Natural killer cell (primary cell): ENCODE measurements around the gene UNG. TPM values are rescaled to one million over a fixed set of nuclear protein-coding genes. Genes with fewer than 3 reads are reported as not detected.

Experiments used
- ATAC-seq, 3 donors: fragments of 150-1000 bp in 2 of 3; fragments of 200-7000 bp in 1 of 3; cut with Tn5 transposase; 1 replicate in 1 of 3; 2 replicates in 2 of 3; pipeline ENCODE4 v1.10.0; 2021; ENCODE audit warnings: mild to moderate bottlenecking in 2 of 3, moderate library complexity in 2 of 3
- DNase-seq, 2 donors: peaks; one replicate each; pipeline versions ENCODE4 v3.0.0 to v3.0.0-alpha.2; 2013 to 2021; ENCODE audit warnings: mixed read lengths in 1 of 2
- H3K27ac ChIP-seq: one replicate; pipeline ENCODE4 v1.5.1; 2013; ENCODE audit warnings: mild to moderate bottlenecking, low read length
- H3K27me3 ChIP-seq: one replicate; pipeline ENCODE4 v1.6.1; 2013; ENCODE audit warnings: low read length; ENCODE audit not compliant: control insufficient read depth, insufficient read depth
- H3K36me3 ChIP-seq: one replicate; pipeline ENCODE4 v1.6.1; 2013; ENCODE audit warnings: low read length; ENCODE audit not compliant: control insufficient read depth, insufficient read depth
- H3K4me1 ChIP-seq: one replicate; pipeline ENCODE4 v1.6.1; 2013; ENCODE audit warnings: low read length; ENCODE audit not compliant: control insufficient read depth, insufficient read depth
- H3K4me3 ChIP-seq: one replicate; pipeline ENCODE4 v1.5.1; 2013; ENCODE audit warnings: low read length
- H3K9me3 ChIP-seq: one replicate; pipeline ENCODE4 v1.6.1; 2013; ENCODE audit warnings: low read length; ENCODE audit not compliant: control insufficient read depth, insufficient read depth
- H3K27ac Mint-ChIP-seq, 2 donors: one replicate each; pipeline ENCODE4 v1.8.0; 2022; ENCODE audit warnings: mild to moderate bottlenecking in 2 of 2, mixed read lengths in 2 of 2, moderate library complexity in 1 of 2
- H3K27me3 Mint-ChIP-seq, 2 donors: one replicate each; pipeline ENCODE4 v1.8.0; 2022; ENCODE audit warnings: low read depth in 2 of 2, mixed read lengths in 2 of 2
- H3K36me3 Mint-ChIP-seq: one replicate; pipeline ENCODE4 v1.8.0; 2022; ENCODE audit warnings: mixed read lengths
- H3K4me1 Mint-ChIP-seq, 2 donors: one replicate each; pipeline ENCODE4 v1.8.0; 2022; ENCODE audit warnings: mixed read lengths in 2 of 2
- H3K4me3 Mint-ChIP-seq: one replicate; pipeline ENCODE4 v1.8.0; 2022; ENCODE audit warnings: mild to moderate bottlenecking, moderate library complexity, mixed read lengths
- H3K9me3 Mint-ChIP-seq, 2 donors: one replicate each; pipeline ENCODE4 v1.8.0; 2022; ENCODE audit warnings: mixed read lengths in 2 of 2
- CTCF ChIP-seq: fragments of 200-600 bp; IDR thresholded peaks from one replicate; pipeline ENCODE4 v1.8.0; 2022; ENCODE audit warnings: antibody characterized with exemption
- WGBS: methylation state at CpG from one replicate; pipeline ENCODE4 v1.1.7; 2013; ENCODE audit warnings: missing lambda C conversion rate; ENCODE audit not compliant: insufficient coverage; 5-methylcytosine and 5-hydroxymethylcytosine counted together
- intact Hi-C: fragments of 100-400 bp; cut with micrococcal nuclease; formaldehyde crosslinking; loops from one replicate; pipeline ENCODE4 v1.14.2; 2022
- total RNA-seq, 4 donors: library from RNA; stranded (reverse); fragments of 120-200 nt in 1 of 4; gene quantifications; one replicate each; pipeline versions ENCODE4 v1.2.3 to v1.2.4, GENCODE V29; 2013 to 2022

The UNG gene
- total RNA-seq, 3 donors from 2014 or later (not counting 1 experiment from before 2014, with no cell fraction given) = 8.7 to 10.7 (median 9.6) TPM

- Mint-ChIP-seq H3K4me3 (no peak overlapping the region), H3K36me3 (no peaks in the 10 kb centered on the region), H3K9me3 (no peaks in the 10 kb centered on the region), H3K4me1 (peaks cover 0 to 4% of the 10 kb centered on the region in 2 donors), H3K27me3 (no peaks in the 10 kb centered on the region), H3K27ac (no peak overlapping the region)
- WGBS = 88% methylated on average over 5 of the region's 6 CpGs
- no peaks in the 10 kb centered on the region for H3K4me1 ChIP-seq
- peaks cover 22% of the 10 kb centered on the region for H3K36me3 ChIP-seq
- intact Hi-C loops = loop anchor here (2.0 kb wide), 1 partner anchor 275 kb away; no protein-coding TSS in a partner anchor
- no peaks in the 10 kb centered on the region for H3K27me3 ChIP-seq
- H3K4me3 ChIP-seq = no peak overlapping the region
- no peak for TF ChIP-seq CTCF
- H3K27ac ChIP-seq = no peak overlapping the region
- no peaks in the 10 kb centered on the region for H3K9me3 ChIP-seq
- DNase-seq (no peak), ATAC-seq (no peak)
Observed at GRCh38 chr12:109109746-109110350, 12.5 kb downstream of the UNG start.

GRCh38 chr12:109110988-109111495 lies 13.6 kb downstream of the UNG start:
- intact Hi-C loops = loop anchor here (2.0 kb wide), 1 partner anchor 274 kb away; no protein-coding TSS in a partner anchor
- ATAC-seq (peak; percentile 61 to 74 (median 64)), DNase-seq (peak in 1 of 2 donors; percentile 71)
- Mint-ChIP-seq H3K27ac (peak overlapping the region in 1 of 2 donors; percentile 29), H3K4me3 (peak overlapping the region; percentile 60), H3K27me3 (no peaks in the 10 kb centered on the region), H3K36me3 (no peaks in the 10 kb centered on the region), H3K4me1 (peaks cover 0 to 9% of the 10 kb centered on the region in 2 donors), H3K9me3 (no peaks in the 10 kb centered on the region)
- TF ChIP-seq CTCF = no peak
- WGBS = 29% methylated on average over 28 of the region's 28 CpGs
- H3K27me3 ChIP-seq = no peaks in the 10 kb centered on the region
- H3K36me3 ChIP-seq = peaks cover 12% of the 10 kb centered on the region
- peak overlapping the region; percentile 55 for H3K27ac ChIP-seq
- no peaks in the 10 kb centered on the region for H3K9me3 ChIP-seq
- H3K4me1 ChIP-seq = no peaks in the 10 kb centered on the region
- peak overlapping the region; percentile 44 for H3K4me3 ChIP-seq

- Mint-ChIP-seq H3K4me3 (no peak overlapping the region), H3K27me3 (no peaks in the 10 kb centered on the region), H3K27ac (no peak overlapping the region), H3K36me3 (no peaks in the 10 kb centered on the region), H3K9me3 (no peaks in the 10 kb centered on the region), H3K4me1 (peaks cover 0 to 9% of the 10 kb centered on the region in 2 donors)
- TF ChIP-seq CTCF = no peak
- 90% methylated on average over 10 of the region's 11 CpGs for WGBS
- ATAC-seq = no peak
- H3K36me3 ChIP-seq = peaks cover 6% of the 10 kb centered on the region
- H3K4me3 ChIP-seq = no peak overlapping the region
- no peak overlapping the region for H3K27ac ChIP-seq
- no peaks in the 10 kb centered on the region for H3K4me1 ChIP-seq
- DNase-seq = no peak
- no peaks in the 10 kb centered on the region for H3K27me3 ChIP-seq
- no peaks in the 10 kb centered on the region for H3K9me3 ChIP-seq
- intact Hi-C loops = no loop called here
Observed at GRCh38 chr12:109112720-109113465, 15.5 kb downstream of the UNG start.
